GM19193 (cell line): ENCODE data around the gene UCHL3.

ENCODE experiments used
- POLR2A ChIP-seq: IDR thresholded peaks from 4 replicates; pipeline ENCODE4 v1.6.1; 2011; ENCODE audit not compliant: insufficient read depth, insufficient read length; ENCODE audit errors: extremely low read depth

Gene UCHL3

DNA sequence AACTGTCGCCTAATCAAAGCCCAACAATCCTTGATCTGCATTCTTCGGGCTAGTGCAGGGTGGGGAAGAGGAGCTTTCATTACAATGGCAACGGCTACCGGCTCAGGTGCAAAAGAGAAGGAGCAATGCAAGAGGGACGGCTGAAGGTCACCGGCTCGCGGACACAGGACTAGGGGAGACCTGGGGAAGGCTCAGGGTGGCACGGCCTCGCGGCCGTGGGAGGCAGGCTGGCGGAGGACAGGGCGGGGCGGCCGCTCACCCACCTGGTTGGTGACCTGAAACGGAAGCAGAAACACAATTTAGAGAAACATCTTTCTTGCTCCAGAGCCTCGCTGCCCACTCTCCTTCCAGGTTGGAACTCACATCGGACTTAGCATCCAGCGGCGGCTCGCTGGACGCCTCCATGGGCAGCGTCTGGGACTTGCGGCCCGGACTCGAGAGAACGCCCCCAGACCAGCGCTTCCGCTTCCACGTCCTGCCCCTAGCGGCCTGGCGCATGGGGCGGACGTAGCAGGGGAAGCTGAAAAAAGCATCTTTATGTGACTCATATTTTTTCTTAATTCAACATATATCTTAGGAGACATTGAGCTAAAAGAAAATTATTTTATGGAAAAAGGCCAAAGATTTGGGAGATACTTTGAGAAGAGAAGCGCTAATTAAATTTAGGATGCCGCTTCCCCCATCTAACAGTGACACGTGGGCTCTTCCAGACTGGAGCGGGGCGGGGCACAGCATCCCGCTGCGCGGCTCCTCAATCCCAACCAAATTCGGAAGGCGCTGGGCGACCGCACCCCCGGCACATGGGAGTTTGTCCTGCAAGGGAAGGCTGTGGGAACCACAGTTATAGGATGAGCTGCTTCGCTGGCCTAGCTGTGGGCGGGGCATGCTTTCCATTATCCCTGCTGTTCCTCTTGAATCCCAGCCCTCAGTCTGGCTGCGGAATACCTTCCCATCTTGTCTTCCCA lies 11.9 kb upstream of the UCHL3 start, which contains the start of gene COMMD6:
COMMD6 (minus strand) TSS at position 441 of the 965 bp plus-strand sequence; CDS start at position 405, 36 bp downstream.
- TF ChIP-seq POLR2A = peak; percentile 96

GRCh38 chr13:75541287-75541686 lies 8.3 kb upstream of the UCHL3 start:
- TF ChIP-seq POLR2A = no peak

DNA sequence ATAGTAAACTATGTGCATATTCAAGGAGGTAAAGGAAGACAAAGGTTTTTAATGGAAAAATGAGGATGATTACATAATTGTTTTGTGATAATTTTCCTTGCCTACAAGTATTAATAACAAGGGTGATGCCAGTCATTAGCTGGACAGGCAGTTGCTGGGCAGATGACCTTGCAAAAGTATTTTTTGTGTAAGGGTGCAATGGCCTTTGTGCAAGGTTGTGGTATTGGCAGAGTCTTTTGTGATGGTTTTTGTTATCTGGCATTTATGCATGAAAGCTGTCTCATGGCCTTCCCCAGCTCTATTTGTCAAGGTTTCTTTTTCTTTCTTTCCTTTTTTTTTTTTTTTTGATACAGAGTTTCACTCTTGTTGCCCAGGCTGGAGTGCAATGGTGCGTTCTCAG lies 7.6 kb upstream of the UCHL3 start:
- no peak for TF ChIP-seq POLR2A

GRCh38 chr13:75544681-75545330 lies 4.8 kb upstream of the UCHL3 start:
- no peak for TF ChIP-seq POLR2A

GRCh38 chr13:75547917-75548316 lies 1.7 kb upstream of the UCHL3 start:
- no peak for TF ChIP-seq POLR2A

- TF ChIP-seq POLR2A = no peak
Observed at GRCh38 chr13:75550159-75550567, 572 bp downstream of the UCHL3 start.

DNA sequence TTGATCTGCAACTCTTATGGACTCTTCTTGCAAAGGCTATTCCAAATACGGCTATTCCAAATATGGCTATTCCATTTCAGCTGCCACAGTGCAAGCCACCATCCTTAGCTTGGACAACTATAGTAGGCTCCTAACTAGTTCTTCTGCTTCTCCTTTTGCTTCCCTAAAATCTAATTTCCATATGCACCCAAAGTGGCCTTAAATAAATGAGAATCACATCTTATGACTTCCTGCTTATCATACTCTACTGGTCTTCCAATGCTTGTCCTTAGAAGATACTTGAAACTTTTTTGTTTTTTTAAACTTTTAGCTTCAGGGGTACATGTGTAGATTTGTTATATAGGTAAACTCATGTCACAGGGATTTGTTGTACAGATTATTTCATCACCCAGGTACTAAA lies 4.9 kb downstream of the UCHL3 start:
- no peak for TF ChIP-seq POLR2A

DNA sequence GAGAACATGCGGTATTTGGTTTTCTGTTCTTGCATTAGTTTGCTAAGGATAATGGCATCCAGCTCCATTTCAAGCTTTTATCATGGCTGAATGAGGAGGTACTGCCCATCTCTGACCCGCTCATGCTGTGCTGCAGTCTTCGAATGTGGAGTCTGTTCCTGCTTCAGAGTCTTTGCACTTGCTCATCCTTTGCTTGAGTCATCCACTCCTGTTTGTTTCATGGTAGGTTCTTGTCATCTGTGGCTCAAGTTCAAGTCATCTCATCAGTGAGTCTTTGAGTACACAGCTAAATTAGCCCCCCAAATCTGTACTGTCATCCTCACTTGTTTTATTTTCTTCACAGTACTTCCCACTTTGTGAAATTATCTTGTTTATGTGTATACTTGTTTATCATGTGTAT lies 5.4 kb downstream of the UCHL3 start:
- no peak for TF ChIP-seq POLR2A

- TF ChIP-seq POLR2A = no peak
Observed at GRCh38 chr13:75555836-75556235, 6.2 kb downstream of the UCHL3 start.

GRCh38 chr13:75556961-75557360 lies 7.4 kb downstream of the UCHL3 start:
- no peak for TF ChIP-seq POLR2A

- TF ChIP-seq POLR2A = no peak
Observed at GRCh38 chr13:75558145-75558840, 8.7 kb downstream of the UCHL3 start.

GRCh38 chr13:75566658-75567057 lies 17.1 kb downstream of the UCHL3 start:
- TF ChIP-seq POLR2A = no peak

- no peak for TF ChIP-seq POLR2A
Observed at GRCh38 chr13:75569576-75569975, 20.0 kb downstream of the UCHL3 start.

DNA sequence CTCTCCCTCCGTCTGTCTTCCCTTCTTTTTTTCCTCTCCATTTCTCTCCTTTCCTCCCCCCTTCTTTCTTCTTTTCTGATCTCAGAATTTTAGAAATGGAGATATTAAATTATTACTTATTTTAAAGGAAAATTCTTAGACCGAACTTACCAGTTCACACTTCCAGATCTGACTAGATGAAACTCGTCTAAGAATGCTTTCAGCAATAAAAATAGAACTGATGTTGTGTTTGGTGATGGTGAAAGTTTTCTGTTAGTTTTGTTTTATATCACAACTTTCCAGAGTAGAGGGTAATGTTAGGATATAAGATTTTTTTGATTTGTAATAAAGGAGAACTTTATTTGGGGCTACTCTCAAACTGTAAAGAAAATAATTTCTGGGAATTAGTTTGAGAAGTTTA lies 29.9 kb downstream of the UCHL3 start:
- no peak for TF ChIP-seq POLR2A

DNA sequence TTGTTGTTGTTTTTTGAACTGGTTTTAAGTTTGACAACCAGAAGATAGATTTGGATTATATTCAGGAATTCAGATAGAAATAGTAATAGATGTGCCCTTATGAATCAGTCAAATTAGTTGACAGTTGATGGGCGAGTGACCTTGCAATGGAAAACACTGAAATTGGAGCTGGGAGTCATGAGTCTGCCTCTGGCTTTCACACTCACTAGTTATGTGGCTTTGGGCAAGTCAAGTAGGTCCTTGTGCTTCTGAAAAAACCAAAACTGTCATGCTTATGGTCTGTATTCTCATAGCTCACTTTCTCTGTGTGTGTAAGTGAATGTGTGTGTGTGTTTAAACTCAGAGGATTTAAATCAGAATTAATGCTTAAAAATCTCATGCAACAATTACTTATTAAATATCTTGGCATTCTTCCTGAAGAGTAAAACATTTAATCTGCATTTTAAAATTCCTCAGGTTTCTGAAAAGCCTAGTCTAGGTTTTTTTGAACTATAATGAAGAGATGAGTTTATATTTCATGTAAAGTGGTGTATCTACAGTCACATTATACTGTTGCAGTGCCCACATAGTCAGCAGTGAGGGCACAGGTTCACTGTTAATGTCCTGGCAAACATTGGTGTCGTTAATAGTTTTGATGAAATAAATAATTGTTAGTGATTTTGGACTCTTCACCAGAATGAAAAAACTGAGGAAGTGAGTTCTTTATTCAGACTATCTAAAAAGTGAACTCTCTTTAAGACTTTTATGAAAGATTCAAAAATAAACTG lies 32.5 kb downstream of the UCHL3 start:
- TF ChIP-seq POLR2A = no peak

DNA sequence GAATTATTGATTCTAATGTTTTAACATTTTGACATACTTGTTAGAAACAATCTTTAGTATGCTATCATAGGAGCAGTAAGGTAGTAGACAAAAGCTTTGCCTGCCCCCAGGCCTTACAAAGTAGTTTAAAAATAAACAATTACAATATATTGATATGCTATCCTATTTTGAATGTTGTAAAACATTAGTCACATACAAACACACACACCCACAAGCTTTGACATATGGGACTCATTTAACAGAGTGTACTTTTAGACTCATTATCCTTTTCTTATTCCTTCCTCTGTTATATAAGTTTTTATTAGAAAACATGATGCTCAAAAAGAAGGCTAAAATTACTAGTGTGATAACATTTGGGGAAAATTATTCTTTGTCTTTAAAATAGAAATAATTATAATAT lies 33.5 kb downstream of the UCHL3 start:
- TF ChIP-seq POLR2A = no peak
